Measurements from ENCODE around the gene CWC27.

Gene CWC27

DNA sequence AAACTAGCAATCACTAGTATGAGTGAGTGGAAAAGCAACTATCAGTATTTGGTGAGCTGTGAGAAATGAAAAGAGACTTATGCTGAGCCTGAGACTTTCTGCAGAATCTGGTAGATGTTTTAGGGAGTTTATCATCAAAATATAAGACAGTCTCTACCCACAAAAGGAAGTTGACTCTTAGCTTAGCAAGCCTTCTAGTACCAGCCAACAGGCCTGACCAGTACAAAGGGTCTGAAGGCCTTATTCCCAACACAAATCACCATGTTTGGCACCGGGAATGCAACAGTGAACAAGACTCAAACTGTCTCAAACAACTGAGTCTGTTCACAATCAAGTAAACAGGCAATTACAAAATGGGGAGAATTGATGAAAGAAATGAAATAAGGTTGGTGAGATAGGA, 244.4 kb downstream of the CWC27 start:
- Histone ChIP-seq H3K27ac (ENCODE audit: extremely low read depth, low read depth, low read length) (no peak overlapping the region), H3K36me3 (ENCODE audit: control insufficient read depth in 2 of 2, insufficient read depth in 1 of 2, low read length in 2 of 2) (no peaks in the 10 kb centered on the region), H3K4me3 (ENCODE audit: low read depth, low read length) (no peak overlapping the region), H3K4me1 (ENCODE audit: control insufficient read depth, insufficient read depth, low read length) (no peaks in the 10 kb centered on the region), H3K9me3 (ENCODE audit: control insufficient read depth, insufficient read depth, low read depth, low read length) (no peaks in the 10 kb centered on the region)
- ChIA-PET CTCF (interaction anchor here (0.7 kb wide), 1 partner anchor 64 kb away, joined by 3 read pairs; no protein-coding TSS in a partner anchor), POLR2A (no interaction called here)
- no peak for TF ChIP-seq ZNF560 (tag by site-specific recombination; IDR thresholded peaks at IDR 0.05; ENCODE audit: borderline replicate concordance)
- TF ChIP-seq ZNF223 (tag by site-specific recombination; IDR thresholded peaks at IDR 0.05), result no peak
- TF ChIP-seq ZNF24 (tag by site-specific recombination; IDR thresholded peaks at IDR 0.05), result no peak
- no peak for TF ChIP-seq ZNF174 (tag by site-specific recombination; IDR thresholded peaks at IDR 0.05)
- TF ChIP-seq ZBTB21 (tag by site-specific recombination; IDR thresholded peaks at IDR 0.05), result no peak
- TF ChIP-seq YY1 (tag by site-specific recombination; IDR thresholded peaks at IDR 0.05), result no peak
- TF ChIP-seq ZBTB1 (tag by site-specific recombination; IDR thresholded peaks at IDR 0.05), result no peak
- TF ChIP-seq, protein P1, sequence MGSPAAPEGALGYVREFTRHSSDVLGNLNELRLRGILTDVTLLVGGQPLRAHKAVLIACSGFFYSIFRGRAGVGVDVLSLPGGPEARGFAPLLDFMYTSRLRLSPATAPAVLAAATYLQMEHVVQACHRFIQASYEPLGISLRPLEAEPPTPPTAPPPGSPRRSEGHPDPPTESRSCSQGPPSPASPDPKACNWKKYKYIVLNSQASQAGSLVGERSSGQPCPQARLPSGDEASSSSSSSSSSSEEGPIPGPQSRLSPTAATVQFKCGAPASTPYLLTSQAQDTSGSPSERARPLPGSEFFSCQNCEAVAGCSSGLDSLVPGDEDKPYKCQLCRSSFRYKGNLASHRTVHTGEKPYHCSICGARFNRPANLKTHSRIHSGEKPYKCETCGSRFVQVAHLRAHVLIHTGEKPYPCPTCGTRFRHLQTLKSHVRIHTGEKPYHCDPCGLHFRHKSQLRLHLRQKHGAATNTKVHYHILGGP (tag by site-specific recombination; IDR thresholded peaks at IDR 0.05), result no peak
- TF ChIP-seq MEIS1 (CRISPR knock-in tag; IDR thresholded peaks at IDR 0.05; ENCODE audit: borderline replicate concordance), result no peak
- no peak for TF ChIP-seq ZNF19 (tag by site-specific recombination; IDR thresholded peaks at IDR 0.05; ENCODE audit: low read depth)
- TF ChIP-seq ZNF292 (tag by site-specific recombination; IDR thresholded peaks at IDR 0.05; ENCODE audit: borderline replicate concordance, low read depth), result no peak
- TF ChIP-seq, protein P2, sequence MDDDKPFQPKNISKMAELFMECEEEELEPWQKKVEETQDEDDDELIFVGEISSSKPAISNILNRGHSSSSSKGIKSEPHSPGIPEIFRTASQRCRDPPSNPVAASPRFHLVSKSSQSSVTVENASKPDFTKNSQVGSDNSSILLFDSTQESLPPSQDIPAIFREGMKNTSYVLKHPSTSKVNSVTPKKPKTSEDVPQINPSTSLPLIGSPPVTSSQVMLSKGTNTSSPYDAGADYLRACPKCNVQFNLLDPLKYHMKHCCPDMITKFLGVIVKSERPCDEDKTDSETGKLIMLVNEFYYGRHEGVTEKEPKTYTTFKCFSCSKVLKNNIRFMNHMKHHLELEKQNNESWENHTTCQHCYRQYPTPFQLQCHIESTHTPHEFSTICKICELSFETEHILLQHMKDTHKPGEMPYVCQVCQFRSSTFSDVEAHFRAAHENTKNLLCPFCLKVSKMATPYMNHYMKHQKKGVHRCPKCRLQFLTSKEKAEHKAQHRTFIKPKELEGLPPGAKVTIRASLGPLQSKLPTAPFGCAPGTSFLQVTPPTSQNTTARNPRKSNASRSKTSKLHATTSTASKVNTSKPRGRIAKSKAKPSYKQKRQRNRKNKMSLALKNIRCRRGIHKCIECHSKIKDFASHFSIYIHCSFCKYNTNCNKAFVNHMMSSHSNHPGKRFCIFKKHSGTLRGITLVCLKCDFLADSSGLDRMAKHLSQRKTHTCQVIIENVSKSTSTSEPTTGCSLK (tag by site-specific recombination; IDR thresholded peaks at IDR 0.05), result no peak
- no peak for TF ChIP-seq ZNF394 (tag by site-specific recombination; IDR thresholded peaks at IDR 0.05; ENCODE audit: borderline replicate concordance)
- TF ChIP-seq ZNF664 (tag by site-specific recombination; IDR thresholded peaks at IDR 0.05), result no peak
- TF ChIP-seq, protein P3, sequence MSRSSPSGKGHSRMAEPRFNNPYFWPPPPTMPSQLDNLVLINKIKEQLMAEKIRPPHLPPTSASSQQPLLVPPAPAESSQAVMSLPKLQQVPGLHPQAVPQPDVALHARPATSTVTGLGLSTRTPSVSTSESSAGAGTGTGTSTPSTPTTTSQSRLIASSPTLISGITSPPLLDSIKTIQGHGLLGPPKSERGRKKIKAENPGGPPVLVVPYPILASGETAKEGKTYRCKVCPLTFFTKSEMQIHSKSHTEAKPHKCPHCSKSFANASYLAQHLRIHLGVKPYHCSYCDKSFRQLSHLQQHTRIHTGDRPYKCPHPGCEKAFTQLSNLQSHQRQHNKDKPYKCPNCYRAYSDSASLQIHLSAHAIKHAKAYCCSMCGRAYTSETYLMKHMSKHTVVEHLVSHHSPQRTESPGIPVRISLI (tag by site-specific recombination; IDR thresholded peaks at IDR 0.05), result no peak

DNA sequence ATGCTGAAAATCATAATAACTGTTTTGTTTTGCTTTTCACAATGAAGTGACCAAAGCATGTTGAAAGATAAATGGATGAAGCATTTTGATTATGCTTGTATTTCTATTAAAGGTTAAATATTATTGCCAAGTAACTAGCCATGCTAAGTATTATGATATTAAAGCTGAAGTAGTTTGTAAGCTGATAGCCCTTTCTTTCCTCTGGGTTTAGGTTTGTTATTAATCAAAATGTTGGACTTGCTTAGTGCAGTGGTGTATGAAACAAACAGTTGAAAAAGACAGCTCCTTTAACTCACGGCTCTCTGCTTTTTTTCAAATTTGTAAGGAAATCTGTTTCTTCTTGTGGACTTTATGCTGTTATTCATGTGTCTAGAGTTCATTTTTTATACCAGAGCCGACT, 246.0 kb downstream of the CWC27 start:
- no peaks in the 10 kb centered on the region for H3K36me3 ChIP-seq (ENCODE audit: control insufficient read depth in 2 of 2, insufficient read depth in 1 of 2, low read length in 2 of 2)
- no peaks in the 10 kb centered on the region for H3K9me3 ChIP-seq (ENCODE audit: control insufficient read depth, insufficient read depth, low read depth, low read length)
- H3K27ac ChIP-seq (ENCODE audit: extremely low read depth, low read depth, low read length), result no peak overlapping the region
- no peaks in the 10 kb centered on the region for H3K4me1 ChIP-seq (ENCODE audit: control insufficient read depth, insufficient read depth, low read length)
- CTCF ChIA-PET, result no interaction called here
- H3K4me3 ChIP-seq (ENCODE audit: low read depth, low read length), result no peak overlapping the region
- TF ChIP-seq SCRT1 (tag by site-specific recombination; IDR thresholded peaks at IDR 0.05; ENCODE audit: borderline replicate concordance), result no peak
- POLR2A ChIA-PET, result no interaction called here

DNA sequence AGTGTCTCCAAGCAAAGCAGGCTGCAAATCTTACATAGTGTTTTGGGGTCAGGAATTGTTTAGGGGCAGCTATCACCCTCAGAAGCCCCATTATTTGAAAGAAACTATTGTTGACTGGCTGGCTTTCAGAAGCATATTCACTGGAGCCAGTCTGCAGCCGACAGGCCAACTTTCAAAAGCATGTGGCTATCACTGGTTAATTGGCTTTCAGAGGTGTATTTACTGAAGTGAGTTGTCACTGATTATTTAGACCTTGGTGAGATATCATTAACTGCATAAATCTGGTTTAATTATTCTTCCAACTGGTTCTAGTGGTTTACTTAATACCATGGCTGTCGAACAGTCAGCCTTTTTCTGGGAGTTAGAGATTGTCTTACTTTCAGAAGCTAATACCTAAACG, 247.0 kb downstream of the CWC27 start:
- TF ChIP-seq ZNF37A (tag by site-specific recombination; IDR thresholded peaks at IDR 0.05), result no peak
- TF ChIP-seq FEZF1 (tag by site-specific recombination; IDR thresholded peaks at IDR 0.05), result no peak
- TF ChIP-seq ZNF560 (tag by site-specific recombination; IDR thresholded peaks at IDR 0.05; ENCODE audit: borderline replicate concordance), result no peak
- TF ChIP-seq SCRT2 (tag by site-specific recombination; IDR thresholded peaks at IDR 0.05), result no peak
- TF ChIP-seq MEIS1 (CRISPR knock-in tag; IDR thresholded peaks at IDR 0.05; ENCODE audit: borderline replicate concordance), result no peak
- no peak for TF ChIP-seq ZNF677 (tag by site-specific recombination; IDR thresholded peaks at IDR 0.05)
- TF ChIP-seq, protein P4, sequence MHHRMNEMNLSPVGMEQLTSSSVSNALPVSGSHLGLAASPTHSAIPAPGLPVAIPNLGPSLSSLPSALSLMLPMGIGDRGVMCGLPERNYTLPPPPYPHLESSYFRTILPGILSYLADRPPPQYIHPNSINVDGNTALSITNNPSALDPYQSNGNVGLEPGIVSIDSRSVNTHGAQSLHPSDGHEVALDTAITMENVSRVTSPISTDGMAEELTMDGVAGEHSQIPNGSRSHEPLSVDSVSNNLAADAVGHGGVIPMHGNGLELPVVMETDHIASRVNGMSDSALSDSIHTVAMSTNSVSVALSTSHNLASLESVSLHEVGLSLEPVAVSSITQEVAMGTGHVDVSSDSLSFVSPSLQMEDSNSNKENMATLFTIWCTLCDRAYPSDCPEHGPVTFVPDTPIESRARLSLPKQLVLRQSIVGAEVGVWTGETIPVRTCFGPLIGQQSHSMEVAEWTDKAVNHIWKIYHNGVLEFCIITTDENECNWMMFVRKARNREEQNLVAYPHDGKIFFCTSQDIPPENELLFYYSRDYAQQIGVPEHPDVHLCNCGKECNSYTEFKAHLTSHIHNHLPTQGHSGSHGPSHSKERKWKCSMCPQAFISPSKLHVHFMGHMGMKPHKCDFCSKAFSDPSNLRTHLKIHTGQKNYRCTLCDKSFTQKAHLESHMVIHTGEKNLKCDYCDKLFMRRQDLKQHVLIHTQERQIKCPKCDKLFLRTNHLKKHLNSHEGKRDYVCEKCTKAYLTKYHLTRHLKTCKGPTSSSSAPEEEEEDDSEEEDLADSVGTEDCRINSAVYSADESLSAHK (tag by site-specific recombination; IDR thresholded peaks at IDR 0.05), result no peak
- ChIA-PET POLR2A (no interaction called here), CTCF (interaction anchor here (1.0 kb wide), 1 partner anchor 57 kb away, joined by 3 read pairs; no protein-coding TSS in a partner anchor)
- no peaks in the 10 kb centered on the region for H3K9me3 ChIP-seq (ENCODE audit: control insufficient read depth, insufficient read depth, low read depth, low read length)
- H3K27ac ChIP-seq (ENCODE audit: extremely low read depth, low read depth, low read length), result no peak overlapping the region
- H3K36me3 ChIP-seq (ENCODE audit: control insufficient read depth in 2 of 2, insufficient read depth in 1 of 2, low read length in 2 of 2), result no peaks in the 10 kb centered on the region
- no peak overlapping the region for H3K4me3 ChIP-seq (ENCODE audit: low read depth, low read length)
- H3K4me1 ChIP-seq (ENCODE audit: control insufficient read depth, insufficient read depth, low read length), result no peaks in the 10 kb centered on the region
